GM19438 (cell line): Measurements from ENCODE around the gene RTF2.

Experiments used
- ATAC-seq: cut with Tn5 transposase; IDR thresholded peaks from one replicate; pipeline ENCODE4 v1.9.1; 2021; ENCODE audit warnings: low read depth; ENCODE audit not compliant: unreplicated experiment

Gene RTF2, protein sequence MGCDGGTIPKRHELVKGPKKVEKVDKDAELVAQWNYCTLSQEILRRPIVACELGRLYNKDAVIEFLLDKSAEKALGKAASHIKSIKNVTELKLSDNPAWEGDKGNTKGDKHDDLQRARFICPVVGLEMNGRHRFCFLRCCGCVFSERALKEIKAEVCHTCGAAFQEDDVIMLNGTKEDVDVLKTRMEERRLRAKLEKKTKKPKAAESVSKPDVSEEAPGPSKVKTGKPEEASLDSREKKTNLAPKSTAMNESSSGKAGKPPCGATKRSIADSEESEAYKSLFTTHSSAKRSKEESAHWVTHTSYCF

DNA sequence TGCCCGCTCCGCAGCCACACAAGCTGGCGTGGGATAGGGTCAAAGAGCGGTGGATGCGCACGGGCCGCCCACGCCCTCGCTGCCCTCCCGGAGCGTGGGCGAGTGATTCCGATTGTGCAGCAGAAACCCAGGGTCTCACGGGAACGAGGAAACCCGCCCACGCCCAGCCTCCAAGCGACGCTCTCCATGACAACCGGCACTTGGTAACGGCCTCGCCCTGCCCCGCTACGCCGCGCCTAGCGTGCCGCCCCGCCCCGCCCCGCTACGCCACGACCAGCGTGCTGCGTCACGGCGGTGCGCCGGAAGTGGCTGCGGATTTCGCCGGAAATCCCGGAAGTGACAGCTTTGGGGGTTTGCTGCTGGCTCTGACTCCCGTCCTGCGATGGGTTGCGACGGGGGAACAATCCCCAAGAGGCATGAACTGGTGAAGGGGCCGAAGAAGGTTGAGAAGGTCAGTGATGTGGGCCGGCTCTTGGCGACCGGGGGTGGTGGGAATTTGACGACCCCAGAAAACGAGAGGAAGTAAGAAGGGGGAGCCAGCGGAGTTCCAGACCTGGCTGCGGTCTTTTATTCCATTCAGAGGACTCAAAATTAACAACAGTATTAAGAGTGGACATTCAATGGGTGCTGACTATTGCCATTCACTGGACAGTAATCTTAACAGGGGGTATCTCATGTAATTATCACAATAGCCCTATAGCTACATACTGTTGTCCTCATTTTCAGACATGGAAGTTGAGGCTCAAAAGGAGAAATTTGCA lies at the start of gene RTF2:
Gene RTF2, plus strand, starts transcription at position 312 of the 761 bp plus-strand sequence. Its CDS starts 71 bp downstream, at position 383.
- peak; percentile 98 for ATAC-seq

GRCh38 chr20:56420028-56420427 lies 48.4 kb upstream of the RTF2 start:
- no peak for ATAC-seq

- no peak for ATAC-seq
These were observed 47.3 kb upstream of the RTF2 start for GRCh38 chr20:56420940-56421688.

- ATAC-seq = no peak
These were observed 46.2 kb upstream of the RTF2 start for GRCh38 chr20:56422076-56422823.

GRCh38 chr20:56422824-56423189 lies 45.6 kb upstream of the RTF2 start:
- ATAC-seq = no peak

DNA sequence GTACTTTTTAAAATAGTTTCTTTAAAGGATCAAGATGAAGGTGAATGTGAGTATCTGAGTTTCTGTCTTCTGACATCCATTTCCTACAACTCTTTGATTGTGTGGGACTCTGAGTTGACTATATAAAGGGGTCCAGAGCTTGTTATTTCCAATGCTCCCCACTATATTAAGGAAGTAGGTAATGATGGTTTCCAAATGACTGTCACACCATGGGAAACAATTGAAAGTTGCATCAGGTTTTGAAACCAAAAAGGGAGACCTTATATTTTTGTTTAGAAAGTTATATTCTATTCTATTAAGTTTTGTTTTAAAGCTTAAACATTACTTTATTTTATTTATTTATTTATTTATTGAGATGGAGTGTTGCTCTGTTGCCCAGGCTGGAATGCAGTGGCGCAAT lies 45.2 kb upstream of the RTF2 start:
- no peak for ATAC-seq

DNA sequence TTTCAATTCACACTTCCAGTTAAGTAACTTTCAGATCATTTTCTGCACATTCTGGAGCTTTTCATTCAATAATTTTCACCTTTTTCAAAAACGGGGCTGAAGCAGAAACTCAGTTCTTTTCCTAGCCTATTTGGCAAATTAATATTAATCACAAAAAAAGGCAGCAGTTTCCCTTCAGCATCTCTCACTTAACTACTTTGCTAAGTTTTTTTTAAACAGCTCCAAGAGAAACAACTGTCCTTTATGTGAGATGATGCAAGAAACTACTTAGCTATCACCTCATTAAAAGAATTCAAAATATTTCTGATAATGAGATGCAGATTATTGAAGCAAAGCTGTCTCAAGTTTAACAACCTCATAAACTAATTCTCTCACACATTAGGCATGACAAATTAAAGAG lies 44.5 kb upstream of the RTF2 start:
- ATAC-seq = no peak

DNA sequence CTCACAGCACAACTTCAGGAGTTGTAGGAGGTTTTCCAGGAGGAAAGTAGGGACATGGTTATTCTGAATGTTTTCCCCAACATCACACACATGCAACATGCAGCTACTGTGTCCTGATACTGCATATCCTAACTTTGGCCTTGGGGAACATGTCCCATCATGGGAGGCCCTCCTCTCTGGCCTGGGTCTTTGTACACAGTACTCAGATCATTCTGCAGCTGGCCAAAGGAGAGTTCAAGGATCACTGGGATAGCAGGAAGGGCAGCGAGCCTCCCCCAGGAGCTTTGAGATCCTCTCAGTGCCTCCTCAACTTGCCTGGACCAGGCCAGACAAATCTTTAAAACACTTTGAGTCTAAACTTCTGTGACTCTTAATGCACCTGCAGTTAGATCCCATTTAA lies 43.5 kb upstream of the RTF2 start:
- ATAC-seq = no peak

GRCh38 chr20:56426026-56426425 lies 42.4 kb upstream of the RTF2 start:
- ATAC-seq = no peak

- ATAC-seq = no peak
These were observed 41.5 kb upstream of the RTF2 start for GRCh38 chr20:56426926-56427325.

DNA sequence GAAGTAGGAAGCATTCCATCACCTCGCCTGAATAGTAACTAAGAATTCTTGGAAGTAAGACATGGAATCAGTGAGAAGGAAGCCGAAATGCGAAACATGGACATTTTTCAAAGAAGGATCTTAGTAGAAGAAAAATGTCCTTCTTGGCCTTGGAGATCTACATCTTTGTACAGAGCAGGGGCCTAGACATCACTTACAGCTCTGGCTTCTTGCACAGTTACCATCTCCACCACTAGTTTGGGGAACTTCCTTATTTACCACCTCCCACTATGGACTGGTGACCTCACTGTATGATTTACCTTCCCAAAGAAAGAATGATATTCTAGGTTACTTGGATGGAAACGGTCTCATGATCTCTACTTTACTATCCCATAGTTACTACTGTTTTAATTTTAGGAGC lies 40.6 kb upstream of the RTF2 start:
- no peak for ATAC-seq

DNA sequence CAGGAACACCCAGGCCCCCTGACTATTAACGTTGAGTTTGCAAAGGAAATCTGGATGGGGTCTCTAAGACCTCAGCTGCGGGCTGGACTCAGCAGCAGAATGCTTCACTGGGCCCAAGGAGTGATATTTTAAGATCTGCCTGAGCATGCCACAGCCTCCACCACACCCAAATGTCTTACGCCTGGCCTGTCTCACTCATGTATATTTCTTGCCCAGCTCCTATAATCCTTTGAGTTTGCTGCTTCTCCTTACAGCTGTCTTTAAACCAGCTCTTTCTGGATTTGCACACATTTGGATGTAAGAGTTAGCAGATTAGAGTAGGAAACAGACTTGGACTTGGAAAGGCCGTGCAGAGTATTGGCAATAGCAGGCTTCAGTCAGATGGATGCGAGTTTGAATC lies 40.0 kb upstream of the RTF2 start:
- no peak for ATAC-seq

DNA sequence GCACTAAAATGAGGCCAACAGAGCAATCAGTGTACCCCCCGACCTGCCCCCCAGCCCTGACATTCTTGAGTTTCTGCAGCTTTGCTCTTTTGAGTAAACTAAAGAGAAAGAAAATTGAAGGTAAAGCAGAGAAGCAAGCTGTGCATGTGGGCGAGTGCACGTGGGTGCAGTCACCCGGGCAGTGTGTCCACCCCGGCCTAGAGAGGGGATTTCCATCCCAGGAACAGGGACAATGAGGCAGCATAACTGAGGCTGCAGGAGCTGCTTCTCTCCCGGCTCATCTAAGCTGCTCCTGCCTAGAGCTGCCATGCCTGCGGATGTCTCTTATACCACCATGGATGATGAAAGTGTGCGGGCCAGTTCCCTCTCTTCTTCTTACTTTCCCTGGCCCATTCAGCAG lies 39.5 kb upstream of the RTF2 start:
- no peak for ATAC-seq

DNA sequence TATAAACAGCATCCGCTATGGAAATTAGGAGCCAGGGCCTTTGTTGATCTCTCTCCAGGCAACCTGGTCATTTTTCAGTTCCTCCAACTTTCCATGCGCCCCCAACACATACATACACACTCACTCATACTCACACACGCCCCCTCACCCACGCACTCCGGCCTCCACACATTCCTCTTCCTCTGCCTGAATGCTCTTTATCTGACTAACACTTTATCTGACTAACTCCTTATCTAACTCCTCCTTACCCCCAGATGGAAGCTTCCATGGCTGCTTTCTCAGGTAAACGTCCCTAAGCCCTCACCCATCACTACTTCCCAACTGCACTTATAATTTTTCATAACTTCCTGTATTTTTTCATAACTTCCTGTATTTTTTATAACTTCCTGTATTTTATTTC lies 38.9 kb upstream of the RTF2 start:
- no peak for ATAC-seq

DNA sequence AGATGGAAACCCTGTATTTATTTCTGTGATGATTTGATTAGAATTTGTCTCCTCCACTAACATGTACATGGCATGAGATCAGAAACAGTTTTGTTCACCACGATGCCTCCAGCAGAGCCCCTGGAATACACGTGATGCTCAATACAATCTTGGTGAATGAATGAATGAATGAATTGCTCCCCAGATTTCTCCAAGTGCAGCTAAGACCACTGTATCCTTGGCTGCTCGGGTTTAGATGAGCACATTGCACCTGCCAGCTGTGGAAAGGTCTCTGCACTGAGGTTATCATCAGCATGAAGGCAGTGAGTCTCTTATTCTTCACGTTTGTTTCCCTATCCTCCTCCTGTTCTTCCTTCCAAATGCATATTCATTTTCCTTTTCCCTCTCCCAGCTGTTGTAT lies 38.5 kb upstream of the RTF2 start:
- ATAC-seq = no peak

DNA sequence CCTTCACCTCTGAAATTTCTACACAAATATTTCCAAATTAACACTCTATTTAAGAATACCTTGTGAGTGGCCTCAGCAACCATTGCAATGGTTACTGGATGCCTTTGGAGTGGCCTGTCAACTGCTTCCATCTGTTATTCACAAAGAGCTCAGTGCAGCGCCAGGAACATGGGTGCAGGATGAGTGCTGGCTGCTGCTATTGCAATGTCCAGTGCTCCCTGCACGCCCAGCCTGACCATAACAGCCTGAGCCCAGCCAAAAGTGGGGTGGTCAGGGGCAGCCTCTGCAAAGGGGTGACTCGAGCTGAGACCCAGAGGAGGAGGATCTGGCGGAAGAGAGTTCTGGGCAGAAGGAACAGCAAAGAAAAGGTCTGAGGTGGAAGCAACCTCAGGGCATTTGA lies 38.0 kb upstream of the RTF2 start:
- no peak for ATAC-seq

- ATAC-seq = no peak
These were observed 37.5 kb upstream of the RTF2 start for GRCh38 chr20:56430957-56431356.

DNA sequence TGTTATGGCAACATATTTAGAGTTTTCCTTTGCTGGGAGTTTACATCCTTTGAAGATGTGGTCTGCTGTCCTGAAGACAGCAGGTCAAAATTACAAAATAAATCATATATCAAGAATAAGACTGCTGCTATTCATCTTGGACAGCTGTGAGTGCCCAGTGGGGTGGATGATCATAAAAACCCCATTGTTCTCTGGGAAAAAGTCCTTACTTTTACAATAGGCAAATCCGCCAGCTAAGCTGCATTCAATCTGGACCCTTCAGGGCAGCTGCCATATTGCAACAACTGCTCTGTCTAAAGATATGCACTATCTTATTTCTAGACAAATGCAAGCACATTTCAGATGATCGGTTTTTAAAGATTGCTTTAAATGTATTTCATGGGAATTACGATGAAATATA lies 37.0 kb upstream of the RTF2 start:
- no peak for ATAC-seq

GRCh38 chr20:56433221-56433879 lies 35.1 kb upstream of the RTF2 start:
- no peak for ATAC-seq

DNA sequence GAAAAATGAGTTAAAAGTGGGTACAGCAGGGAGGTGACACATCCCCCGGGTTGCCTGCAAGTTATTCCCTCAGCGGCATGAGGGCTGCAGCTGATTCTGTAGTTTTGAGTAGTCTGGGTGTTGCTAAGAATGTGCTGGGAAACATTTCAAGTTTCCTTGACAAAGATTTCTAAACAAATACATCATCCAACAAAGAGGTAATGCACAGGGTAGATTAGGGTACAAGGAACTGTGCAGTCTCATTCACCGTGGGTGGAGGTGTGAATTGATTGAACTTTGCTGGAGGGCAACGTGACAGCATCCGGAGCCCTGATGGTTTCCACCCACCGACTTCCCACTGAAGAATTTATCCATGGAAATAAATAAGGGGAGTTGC lies 34.6 kb upstream of the RTF2 start:
- no peak for ATAC-seq
